ENCODE results near the gene MOK.

The MOK gene

DNA sequence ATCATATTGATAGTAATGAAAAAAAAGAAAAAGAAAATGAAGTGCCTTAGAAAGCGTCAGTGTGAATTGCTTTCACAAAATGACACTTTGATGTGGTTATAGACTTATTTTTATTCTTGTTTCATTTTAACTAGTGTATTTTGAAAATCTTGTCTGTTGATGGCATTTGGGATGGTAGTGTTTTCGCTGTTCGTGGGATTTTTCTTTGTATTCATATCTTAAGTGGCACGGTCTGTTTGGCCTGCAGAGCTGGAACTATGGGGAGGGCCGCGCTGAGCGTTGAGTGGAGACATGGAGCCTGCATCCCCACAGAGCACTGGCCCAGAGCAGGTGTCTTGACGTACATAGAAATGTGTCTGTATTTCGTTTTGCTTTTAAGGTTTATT, 103.6 kb downstream of the MOK start:
- no peak for DNase-seq

DNA sequence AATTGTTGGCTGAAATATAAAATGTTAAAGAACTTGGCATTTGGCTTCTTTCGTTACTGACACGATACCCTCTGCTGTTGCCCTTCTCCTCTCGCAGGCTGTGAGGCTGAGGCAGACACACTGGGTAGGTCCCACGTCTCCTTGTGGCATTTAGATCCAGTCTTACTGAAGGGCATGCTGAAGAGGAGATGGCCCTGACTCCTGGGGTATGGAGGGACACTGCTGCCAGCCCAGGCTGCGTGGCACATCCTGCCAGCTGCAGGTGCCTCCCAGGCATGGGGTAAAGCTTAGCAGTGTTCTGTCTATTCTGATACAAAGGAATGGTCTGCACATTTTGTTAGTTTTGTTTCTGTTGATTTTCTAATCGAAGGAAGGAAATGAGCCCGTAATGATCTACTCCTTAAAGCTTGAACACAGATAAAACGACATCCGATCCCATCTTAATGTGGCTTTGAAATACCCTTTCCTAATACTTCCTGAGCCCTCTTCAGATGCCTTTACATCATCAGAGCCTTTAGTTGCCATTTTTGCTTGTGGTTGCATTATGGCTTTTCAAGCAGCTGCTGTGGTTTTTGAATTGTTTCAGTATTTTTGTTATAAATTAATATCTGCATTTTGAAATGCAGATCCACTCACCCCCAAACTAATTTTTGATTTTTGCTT, 104.1 kb downstream of the MOK start:
- DNase-seq = no peak

DNA sequence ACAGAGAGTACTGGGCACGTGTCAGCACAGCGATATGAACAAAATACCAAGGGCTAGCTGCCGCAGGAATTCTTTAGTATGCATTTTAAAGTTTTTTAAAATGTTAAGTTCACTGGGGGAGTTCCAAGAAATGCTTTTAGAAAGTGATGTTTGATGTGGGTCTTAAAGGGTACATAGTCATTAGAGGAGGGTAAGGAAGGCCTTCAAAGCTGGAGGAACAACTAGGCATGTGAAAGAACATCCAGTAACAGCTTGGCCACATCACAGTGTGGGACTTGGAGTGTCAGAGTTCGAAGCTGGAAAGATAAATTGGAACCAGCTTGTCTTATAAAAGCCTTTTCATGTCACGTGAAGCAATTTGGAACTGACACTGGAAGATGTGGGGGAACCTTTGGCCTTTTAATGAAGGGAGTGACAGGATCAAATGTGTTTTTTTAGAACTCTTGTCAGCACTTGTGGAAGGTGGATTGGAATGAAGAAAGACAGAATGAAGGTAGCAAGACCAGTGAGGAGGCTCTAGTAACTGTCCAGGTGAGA, 107.6 kb downstream of the MOK start:
- DNase-seq = no peak

- DNase-seq = no peak
These were observed 108.1 kb downstream of the MOK start for GRCh38 chr14:102196902-102197230.

DNA sequence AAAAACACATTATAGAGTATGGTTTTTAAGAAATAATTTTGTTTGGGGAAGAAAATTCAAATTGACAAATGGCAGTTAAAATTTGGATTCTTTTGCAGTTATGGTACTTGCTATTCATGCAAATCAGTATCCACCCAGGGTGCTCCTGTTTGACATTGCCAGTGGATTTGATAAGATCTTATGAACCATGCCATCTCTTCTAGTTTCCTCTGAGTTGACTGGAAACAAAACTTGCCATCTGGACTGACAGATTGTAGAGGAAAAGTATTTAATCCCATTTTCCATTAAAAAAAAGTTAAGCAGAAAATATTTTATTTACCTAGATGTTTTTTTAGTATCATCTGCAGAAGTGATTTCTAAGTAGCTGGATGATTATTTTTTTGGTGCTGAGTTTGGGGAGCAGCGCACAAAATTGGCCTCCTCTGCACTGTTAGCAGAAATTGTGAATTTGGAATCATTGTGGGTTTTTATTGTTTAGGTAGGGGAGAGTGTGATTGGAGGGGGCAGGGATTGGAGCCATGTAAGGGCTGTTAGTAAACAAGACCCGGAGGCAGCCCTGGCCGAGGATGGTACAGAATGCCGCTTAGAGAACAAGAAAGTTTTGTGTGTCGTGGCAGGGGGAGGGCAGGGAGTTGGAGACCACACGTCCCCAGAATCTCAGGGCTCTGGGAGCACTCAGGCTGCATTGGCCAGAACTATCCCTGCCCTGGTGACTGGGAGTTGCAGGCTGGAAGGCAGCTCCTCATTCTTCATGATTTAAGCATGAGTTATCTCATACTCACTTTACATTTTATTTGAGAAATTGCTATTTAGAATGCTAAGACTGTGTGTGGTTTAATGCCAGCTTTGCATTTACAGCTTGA, 108.7 kb downstream of the MOK start:
- DNase-seq = no peak

- DNase-seq = no peak
These were observed 109.5 kb downstream of the MOK start for GRCh38 chr14:102195446-102195845.

GRCh38 chr14:102194856-102195255, 110.1 kb downstream of the MOK start:
- no peak for DNase-seq

GRCh38 chr14:102192840-102193502, 112.0 kb downstream of the MOK start:
- DNase-seq = no peak

- no peak for DNase-seq
These were observed 115.1 kb downstream of the MOK start for GRCh38 chr14:102189874-102190273.

DNA sequence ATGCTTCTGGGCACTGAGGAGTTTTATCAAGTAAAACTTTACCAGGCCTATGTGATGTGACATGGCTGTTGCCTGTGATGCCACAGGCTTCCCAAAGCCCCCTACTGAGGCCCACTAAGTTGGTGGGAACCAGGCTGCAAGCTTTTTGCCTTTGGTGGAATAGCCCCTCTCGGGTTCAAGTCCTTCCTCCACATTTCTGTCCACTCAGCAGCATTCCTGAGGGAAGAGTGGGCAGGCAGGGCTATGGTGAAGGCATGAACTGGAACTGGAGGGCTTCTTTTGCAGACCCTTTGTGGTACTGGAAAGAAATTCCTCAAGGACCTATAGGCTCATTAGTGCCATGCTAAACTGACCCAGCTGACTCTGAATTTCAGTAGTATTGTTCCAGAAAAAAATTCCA, 116.8 kb downstream of the MOK start:
- DNase-seq = no peak

DNA sequence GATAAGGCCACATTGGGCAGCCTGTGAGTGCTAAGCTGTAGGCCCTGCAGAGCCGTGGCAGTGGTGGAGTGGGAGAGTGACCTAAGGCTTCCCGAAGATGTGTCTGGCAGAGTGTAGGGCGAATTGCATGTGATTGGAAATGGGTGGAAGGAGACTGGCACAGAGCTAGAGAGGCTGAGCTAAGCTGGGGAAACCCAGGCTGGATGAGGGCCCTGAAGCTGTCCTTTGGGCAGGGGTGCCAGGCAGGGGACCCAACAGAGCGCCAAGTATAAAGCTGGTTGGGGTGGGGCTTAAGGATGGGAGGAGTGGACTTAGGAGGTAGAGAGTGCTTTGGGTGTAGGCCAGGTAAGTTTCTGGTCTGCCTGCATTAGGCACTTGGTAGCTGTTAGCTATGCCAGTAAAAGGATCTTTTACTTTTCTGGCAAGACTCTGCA, 117.4 kb downstream of the MOK start:
- DNase-seq = no peak

- DNase-seq = no peak
These were observed 117.9 kb downstream of the MOK start for GRCh38 chr14:102187044-102187443.

DNA sequence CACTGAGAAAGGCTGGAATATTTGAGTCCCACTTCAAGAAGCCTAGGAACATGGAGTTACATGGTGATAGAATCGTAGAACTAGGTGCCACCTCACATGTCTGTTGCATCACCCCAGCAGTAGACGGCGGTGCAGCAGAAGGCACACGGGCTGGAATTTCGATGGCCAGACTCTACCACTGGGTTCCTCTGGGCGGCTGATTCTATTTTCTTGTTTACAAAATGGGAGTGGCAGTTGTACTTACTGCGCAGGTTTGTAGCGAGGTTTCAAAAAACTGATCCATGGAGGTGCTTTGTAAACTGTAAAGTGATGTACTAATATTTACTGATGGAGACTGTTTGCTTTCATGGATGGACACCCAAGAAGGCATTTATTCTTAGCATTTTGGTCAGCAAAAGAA, 119.6 kb downstream of the MOK start:
- DNase-seq = no peak

GRCh38 chr14:102184316-102185035, 120.5 kb downstream of the MOK start:
- DNase-seq = no peak

- DNase-seq = no peak
These were observed 121.1 kb downstream of the MOK start for GRCh38 chr14:102183886-102184285.

DNA sequence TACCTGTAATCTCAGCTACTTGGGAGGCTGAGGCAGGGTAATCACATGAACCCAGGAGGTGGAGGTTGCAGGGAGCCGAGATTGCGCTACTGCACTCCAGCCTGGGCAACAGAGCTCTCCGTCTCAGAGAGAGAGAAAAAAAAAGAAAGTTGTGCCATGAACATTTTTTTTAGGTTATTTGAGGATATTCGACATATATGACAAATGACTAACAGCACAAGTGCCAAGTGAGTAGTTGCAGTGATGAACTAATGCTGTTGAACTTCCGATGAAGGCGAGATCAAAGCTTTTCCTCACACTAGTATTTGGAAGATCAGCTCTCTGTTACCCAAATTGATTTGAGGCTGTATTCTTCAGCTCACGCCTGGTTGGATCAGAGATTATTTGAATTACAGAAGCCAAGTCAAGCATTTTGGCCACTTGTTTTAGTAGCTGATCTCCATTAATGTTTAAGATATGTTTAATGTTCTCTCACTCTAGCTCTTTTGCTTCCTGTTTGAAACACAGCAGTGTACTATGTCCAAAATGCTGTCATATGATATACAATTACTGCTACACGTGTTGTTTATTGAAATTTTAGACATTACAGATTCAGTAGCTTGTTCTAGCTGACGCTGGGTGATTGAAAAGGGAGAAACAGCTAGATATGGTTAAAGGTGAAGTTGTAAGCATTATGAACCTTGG, 121.9 kb downstream of the MOK start:
- DNase-seq = no peak

GRCh38 chr14:102182190-102182589, 122.8 kb downstream of the MOK start:
- no peak for DNase-seq

- no peak for DNase-seq
These were observed 123.8 kb downstream of the MOK start for GRCh38 chr14:102181187-102181586.

DNA sequence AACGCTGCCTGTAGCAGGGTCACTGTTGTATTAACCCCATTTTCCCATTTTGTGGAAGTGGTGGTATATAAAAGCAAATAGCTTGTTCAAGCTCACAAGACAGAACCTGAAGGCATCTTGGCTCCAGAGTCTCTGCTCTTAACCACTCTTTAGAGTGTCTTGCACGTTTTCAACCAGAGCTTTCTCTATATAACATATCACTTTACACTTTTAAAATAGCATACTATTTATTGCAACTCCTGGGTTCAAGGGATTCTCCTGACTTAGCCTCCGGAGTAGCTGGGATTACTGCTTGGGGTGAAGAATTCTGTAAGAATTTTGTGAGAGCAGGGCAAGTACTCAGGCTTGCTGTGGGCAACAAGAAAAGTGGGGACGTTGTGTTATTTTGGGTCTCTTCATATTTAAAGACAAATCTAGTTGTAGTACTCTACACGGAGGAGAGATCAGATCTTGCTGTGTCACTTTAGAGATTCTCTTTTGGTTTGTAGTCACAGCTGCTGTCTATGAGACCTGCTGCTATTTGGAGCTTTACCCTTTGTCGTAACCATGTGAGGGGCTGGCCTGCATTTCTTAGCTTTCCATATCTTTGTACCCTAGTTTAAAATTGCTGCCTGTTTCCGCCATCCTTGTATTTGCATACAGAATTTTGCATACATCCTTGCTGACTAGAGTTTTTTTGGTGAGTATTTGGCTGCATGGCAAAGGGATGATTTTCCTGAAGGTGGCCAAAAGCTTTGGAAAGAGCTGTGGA, 124.5 kb downstream of the MOK start:
- no peak for DNase-seq

All from NCI-H1417 treated with DMSO at 0.1 percent for 48 hours (cell line).